Stimulated activated memory B cell treated with anti-CD40 and anti-IgM and Interleukin-4, amounts not matched to agents 10 μg/mL and 1 μg/mL and 100 μg/mL, for 72 hours (primary cell): ENCODE measurements around the gene PRICKLE1.

Experiments used
- ATAC-seq: fragments of 150-1000 bp; cut with Tn5 transposase; 2 replicates; pipeline ENCODE4 v1.10.0; 2021
- H3K27ac Mint-ChIP-seq: one replicate; pipeline ENCODE4 v1.8.0; 2022; ENCODE audit warnings: mild to moderate bottlenecking, mixed read lengths
- H3K27me3 Mint-ChIP-seq: one replicate; pipeline ENCODE4 v1.8.0; 2022; ENCODE audit warnings: mixed read lengths
- H3K36me3 Mint-ChIP-seq: one replicate; pipeline ENCODE4 v1.8.0; 2022; ENCODE audit warnings: mixed read lengths
- H3K4me1 Mint-ChIP-seq: one replicate; pipeline ENCODE4 v1.8.0; 2022; ENCODE audit warnings: mixed read lengths
- H3K4me3 Mint-ChIP-seq: one replicate; pipeline ENCODE4 v1.8.0; 2022; ENCODE audit warnings: mild to moderate bottlenecking, moderate library complexity, mixed read lengths
- H3K9me3 Mint-ChIP-seq: one replicate; pipeline ENCODE4 v1.8.0; 2022; ENCODE audit warnings: mixed read lengths

PRICKLE1 gene

DNA sequence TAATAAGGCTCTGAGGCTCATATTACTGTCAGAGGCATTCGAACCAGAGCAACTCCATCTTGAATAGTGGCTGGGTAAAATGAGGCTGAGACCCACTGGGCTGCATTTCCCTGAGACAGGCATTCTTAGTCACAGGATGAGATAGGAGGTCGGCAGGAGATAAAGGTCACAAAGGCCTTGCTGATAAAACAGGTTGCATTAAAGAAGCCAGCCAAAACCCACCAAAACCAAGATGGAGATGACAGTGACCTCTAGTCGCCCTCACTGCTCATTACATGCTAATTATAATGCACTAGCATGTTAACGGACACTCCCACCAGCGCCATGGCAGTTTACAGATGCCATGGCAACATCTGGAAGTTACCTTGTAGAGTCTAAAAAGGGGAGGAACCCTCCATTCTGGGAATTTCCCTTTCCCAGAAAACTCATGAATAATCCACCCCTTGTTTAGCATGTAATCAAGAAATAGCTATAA, 18.1 kb upstream of the PRICKLE1 start:
- Mint-ChIP-seq H3K36me3 (no peaks in the 10 kb centered on the region), H3K27me3 (no peaks in the 10 kb centered on the region), H3K9me3 (no peaks in the 10 kb centered on the region), H3K4me1 (no peaks in the 10 kb centered on the region), H3K27ac (no peak overlapping the region), H3K4me3 (no peak overlapping the region)
- no peak for ATAC-seq

- H3K4me1 Mint-ChIP-seq, result no peaks in the 10 kb centered on the region
- H3K27me3 Mint-ChIP-seq, result no peaks in the 10 kb centered on the region
- ATAC-seq, result no peak
- H3K36me3 Mint-ChIP-seq, result no peaks in the 10 kb centered on the region
- H3K4me3 Mint-ChIP-seq, result no peak overlapping the region
- no peak overlapping the region for H3K27ac Mint-ChIP-seq
- no peaks in the 10 kb centered on the region for H3K9me3 Mint-ChIP-seq
Measured at GRCh38 chr12:42606471-42606870, 16.9 kb upstream of the PRICKLE1 start.

DNA sequence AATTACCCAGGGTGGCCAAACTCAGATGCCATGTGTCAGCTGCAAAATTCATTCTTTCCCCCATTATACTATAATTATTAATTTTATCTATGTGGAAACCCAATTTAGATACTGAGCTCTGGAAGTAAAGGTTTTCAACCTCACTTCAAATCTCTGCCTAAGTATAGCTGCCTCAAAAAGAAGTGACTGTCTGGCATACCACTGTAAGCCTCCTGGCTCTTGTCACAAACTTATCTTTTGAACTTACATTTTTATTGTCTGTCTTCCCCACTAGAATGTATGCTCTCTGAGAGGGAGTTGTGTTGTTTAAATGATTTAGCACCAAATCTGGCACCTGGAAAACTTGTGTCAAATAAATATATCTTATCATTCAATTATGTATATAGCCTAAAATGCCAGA, 16.1 kb upstream of the PRICKLE1 start:
- H3K4me1 Mint-ChIP-seq, result no peaks in the 10 kb centered on the region
- ATAC-seq, result no peak
- no peaks in the 10 kb centered on the region for H3K36me3 Mint-ChIP-seq
- H3K9me3 Mint-ChIP-seq, result no peaks in the 10 kb centered on the region
- no peak overlapping the region for H3K4me3 Mint-ChIP-seq
- H3K27me3 Mint-ChIP-seq, result peaks cover 7% of the 10 kb centered on the region
- no peak overlapping the region for H3K27ac Mint-ChIP-seq

GRCh38 chr12:42603246-42603990, 13.9 kb upstream of the PRICKLE1 start:
- ATAC-seq, result peak; percentile 57
- H3K4me3 Mint-ChIP-seq, result no peak overlapping the region
- peaks cover 15% of the 10 kb centered on the region for H3K27me3 Mint-ChIP-seq
- no peaks in the 10 kb centered on the region for H3K4me1 Mint-ChIP-seq
- H3K27ac Mint-ChIP-seq, result no peak overlapping the region
- no peaks in the 10 kb centered on the region for H3K9me3 Mint-ChIP-seq
- H3K36me3 Mint-ChIP-seq, result no peaks in the 10 kb centered on the region

DNA sequence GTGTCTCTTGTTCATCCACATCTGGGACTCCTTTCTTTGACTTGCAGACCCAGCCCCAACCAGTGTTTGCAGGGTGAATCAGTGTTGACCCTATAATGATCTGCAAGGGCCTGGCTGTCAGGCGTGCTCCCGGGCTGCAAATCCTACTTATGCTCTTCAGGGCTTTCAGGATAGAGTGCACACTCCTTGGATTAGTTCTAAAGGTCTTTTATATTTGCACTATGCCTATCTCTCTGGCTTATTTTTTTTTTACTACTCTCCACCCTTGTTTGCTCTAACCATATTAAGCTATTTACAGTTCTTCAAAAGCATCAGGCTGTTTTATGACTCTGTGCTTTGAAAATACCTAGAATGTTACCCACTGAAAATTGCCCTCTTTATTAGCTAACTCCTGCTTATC, 4.3 kb upstream of the PRICKLE1 start:
- Mint-ChIP-seq H3K27me3 (peaks cover 38% of the 10 kb centered on the region), H3K27ac (no peak overlapping the region), H3K4me3 (no peak overlapping the region), H3K9me3 (no peaks in the 10 kb centered on the region), H3K36me3 (no peaks in the 10 kb centered on the region), H3K4me1 (peaks cover 11% of the 10 kb centered on the region)
- no peak for ATAC-seq

- H3K27me3 Mint-ChIP-seq, result peaks cover 58% of the 10 kb centered on the region
- H3K36me3 Mint-ChIP-seq, result no peaks in the 10 kb centered on the region
- H3K9me3 Mint-ChIP-seq, result no peaks in the 10 kb centered on the region
- no peak overlapping the region for H3K27ac Mint-ChIP-seq
- H3K4me1 Mint-ChIP-seq, result peaks cover 16% of the 10 kb centered on the region
- H3K4me3 Mint-ChIP-seq, result peak overlapping the region; percentile 81
- ATAC-seq, result peak; percentile 34
Measured at GRCh38 chr12:42590330-42590934, 886 bp upstream of the PRICKLE1 start.

DNA sequence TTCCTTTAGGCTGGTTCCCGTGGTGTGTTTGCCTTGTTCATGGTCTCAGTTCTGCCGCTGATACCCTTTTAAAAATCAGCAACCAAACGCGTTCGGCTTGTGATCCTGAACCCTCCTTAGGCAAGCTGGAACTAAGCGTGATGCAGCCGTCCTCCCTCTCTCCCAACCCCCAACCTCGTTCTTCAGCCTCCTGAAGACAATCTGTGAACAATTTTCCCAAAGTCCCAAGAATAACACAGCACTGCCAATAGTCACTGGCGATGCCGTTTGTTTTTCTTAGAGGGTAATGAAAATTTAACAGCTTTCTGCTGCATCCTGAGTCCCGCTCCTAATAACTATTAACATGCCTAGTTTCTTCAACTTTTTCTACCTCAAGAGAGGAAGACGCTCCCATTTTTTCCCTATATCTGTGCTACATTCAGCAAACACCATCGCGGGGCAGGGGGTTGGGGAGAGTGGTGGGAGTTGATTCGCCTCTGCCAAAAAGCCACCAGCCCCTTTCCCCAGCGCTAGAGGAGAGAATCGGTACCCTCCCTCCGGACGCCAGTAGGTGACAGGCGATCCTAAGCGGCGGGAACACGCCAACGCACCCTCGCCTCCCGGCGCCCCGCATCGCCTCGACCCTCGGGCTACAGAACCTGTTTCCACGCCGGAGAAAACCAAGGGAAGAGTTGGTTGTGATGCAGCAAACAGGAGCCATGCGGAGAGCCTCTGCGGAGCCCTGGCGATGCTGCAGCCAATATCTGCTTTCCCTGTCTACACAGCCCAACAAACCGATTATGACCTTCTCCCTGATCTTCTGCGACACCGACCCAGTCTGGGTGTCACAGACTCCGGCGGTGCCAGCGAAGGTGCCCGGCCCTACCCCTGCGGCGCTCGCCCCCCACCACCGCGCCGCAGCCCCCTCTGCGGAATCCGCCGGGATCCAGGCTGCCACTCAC, 752 bp downstream of the PRICKLE1 start:
- Mint-ChIP-seq H3K27ac (no peak overlapping the region), H3K4me3 (peak overlapping the region; percentile 72), H3K4me1 (peaks cover 16% of the 10 kb centered on the region), H3K9me3 (no peaks in the 10 kb centered on the region), H3K36me3 (no peaks in the 10 kb centered on the region), H3K27me3 (peaks cover 43% of the 10 kb centered on the region)
- ATAC-seq, result peak; percentile 26

DNA sequence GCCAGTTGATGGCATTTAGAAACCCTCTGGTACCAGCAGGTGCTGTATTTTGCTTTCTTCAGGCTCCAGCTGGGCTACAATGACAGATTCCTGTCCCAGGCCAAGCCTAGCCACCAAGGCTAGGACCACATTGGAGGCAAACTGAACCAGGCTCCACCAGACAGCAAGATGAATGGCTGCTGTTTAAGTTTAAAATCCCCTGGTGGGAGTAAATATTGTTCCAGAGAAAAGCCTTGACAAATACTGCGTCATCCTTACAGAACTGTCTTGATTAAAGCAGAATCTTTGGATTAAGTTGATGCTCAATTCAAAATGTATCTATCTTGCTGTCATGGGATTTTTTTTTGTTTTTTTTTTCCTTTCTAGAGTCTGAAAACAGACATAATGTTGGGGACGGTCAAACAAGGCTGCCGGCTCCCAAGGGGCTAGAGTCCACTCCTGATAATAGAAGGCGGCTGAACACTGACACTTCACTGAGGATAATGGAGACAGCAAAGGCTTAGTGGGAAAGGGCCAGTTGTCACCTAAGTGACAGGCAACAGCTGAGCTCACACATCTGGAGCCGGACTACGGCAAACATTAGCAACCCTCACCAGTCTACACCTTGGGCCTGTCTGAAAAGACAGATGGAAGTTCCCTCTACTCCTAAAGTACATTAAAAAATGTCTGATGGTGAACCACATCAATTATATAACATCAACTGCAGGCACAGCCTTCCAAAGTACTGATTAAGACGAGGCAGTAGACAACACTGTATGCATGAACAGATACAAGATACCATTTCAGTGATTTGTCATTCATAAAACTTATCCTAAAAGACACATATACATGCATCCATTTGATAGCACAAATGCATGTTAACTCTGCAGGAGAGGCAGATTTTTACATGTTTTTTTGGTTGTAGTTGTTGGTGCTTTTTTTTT, 1.7 kb downstream of the PRICKLE1 start:
- Mint-ChIP-seq H3K27me3 (peaks cover 42% of the 10 kb centered on the region), H3K4me1 (peaks cover 16% of the 10 kb centered on the region), H3K27ac (no peak overlapping the region), H3K9me3 (no peaks in the 10 kb centered on the region), H3K36me3 (no peaks in the 10 kb centered on the region), H3K4me3 (peak overlapping the region; percentile 72)
- no peak for ATAC-seq

DNA sequence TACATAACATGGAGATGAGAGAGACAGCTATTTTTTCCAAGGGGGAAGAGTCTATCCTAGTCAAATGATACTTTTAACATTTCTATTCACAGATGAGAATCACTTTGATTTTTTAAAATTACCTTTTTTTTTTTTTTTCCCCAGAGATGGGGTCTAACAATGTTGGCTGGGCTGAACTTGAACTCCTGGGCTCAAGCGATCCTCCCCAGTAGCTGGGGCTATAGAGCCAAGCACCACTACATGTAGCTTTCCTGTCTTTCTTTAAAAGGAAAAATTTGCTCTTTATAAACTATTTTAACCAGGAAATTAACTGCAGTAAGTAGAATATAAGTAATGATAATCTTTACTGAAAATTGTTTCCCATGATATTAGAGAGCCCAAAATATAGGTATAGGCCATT, 3.3 kb downstream of the PRICKLE1 start:
- Mint-ChIP-seq H3K36me3 (no peaks in the 10 kb centered on the region), H3K27me3 (peaks cover 42% of the 10 kb centered on the region), H3K4me3 (no peak overlapping the region), H3K9me3 (no peaks in the 10 kb centered on the region), H3K4me1 (peaks cover 16% of the 10 kb centered on the region), H3K27ac (no peak overlapping the region)
- no peak for ATAC-seq

GRCh38 chr12:42585841-42586216, 3.7 kb downstream of the PRICKLE1 start:
- ATAC-seq, result no peak
- no peak overlapping the region for H3K4me3 Mint-ChIP-seq
- H3K27ac Mint-ChIP-seq, result no peak overlapping the region
- H3K27me3 Mint-ChIP-seq, result peaks cover 41% of the 10 kb centered on the region
- H3K4me1 Mint-ChIP-seq, result peaks cover 16% of the 10 kb centered on the region
- H3K36me3 Mint-ChIP-seq, result no peaks in the 10 kb centered on the region
- H3K9me3 Mint-ChIP-seq, result no peaks in the 10 kb centered on the region

GRCh38 chr12:42585154-42585840, 4.2 kb downstream of the PRICKLE1 start:
- peaks cover 10% of the 10 kb centered on the region for H3K4me1 Mint-ChIP-seq
- H3K36me3 Mint-ChIP-seq, result no peaks in the 10 kb centered on the region
- no peaks in the 10 kb centered on the region for H3K9me3 Mint-ChIP-seq
- H3K27ac Mint-ChIP-seq, result no peak overlapping the region
- ATAC-seq, result no peak
- H3K27me3 Mint-ChIP-seq, result peaks cover 35% of the 10 kb centered on the region
- no peak overlapping the region for H3K4me3 Mint-ChIP-seq

GRCh38 chr12:42584651-42585111, 4.9 kb downstream of the PRICKLE1 start:
- no peak overlapping the region for H3K4me3 Mint-ChIP-seq
- no peaks in the 10 kb centered on the region for H3K36me3 Mint-ChIP-seq
- no peak for ATAC-seq
- H3K9me3 Mint-ChIP-seq, result no peaks in the 10 kb centered on the region
- peaks cover 33% of the 10 kb centered on the region for H3K27me3 Mint-ChIP-seq
- no peak overlapping the region for H3K27ac Mint-ChIP-seq
- peaks cover 8% of the 10 kb centered on the region for H3K4me1 Mint-ChIP-seq

DNA sequence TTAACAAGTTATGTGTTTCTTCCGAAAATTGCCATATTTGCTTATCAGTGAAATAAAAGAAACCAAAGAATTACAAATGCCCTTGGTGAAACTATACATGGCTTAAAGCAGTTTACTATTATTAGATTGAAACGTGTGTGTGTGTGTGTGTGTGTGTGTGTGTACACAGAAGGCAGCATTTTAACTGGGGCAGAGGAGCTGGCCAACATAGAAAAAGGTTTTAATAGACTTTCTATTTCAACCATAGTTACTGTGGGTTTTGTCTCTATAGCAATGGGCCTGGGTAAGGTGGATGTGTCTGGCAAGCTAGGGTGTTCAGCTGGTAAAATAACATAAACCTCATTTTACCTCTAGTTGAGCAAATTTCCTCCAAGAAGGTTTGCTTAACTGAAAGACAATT, 6.5 kb downstream of the PRICKLE1 start:
- H3K4me1 Mint-ChIP-seq, result no peaks in the 10 kb centered on the region
- H3K36me3 Mint-ChIP-seq, result no peaks in the 10 kb centered on the region
- H3K9me3 Mint-ChIP-seq, result no peaks in the 10 kb centered on the region
- H3K4me3 Mint-ChIP-seq, result no peak overlapping the region
- no peak for ATAC-seq
- peaks cover 21% of the 10 kb centered on the region for H3K27me3 Mint-ChIP-seq
- no peak overlapping the region for H3K27ac Mint-ChIP-seq

GRCh38 chr12:42582498-42582897, 7.0 kb downstream of the PRICKLE1 start:
- ATAC-seq, result no peak
- H3K4me1 Mint-ChIP-seq, result no peaks in the 10 kb centered on the region
- no peak overlapping the region for H3K27ac Mint-ChIP-seq
- H3K4me3 Mint-ChIP-seq, result no peak overlapping the region
- H3K36me3 Mint-ChIP-seq, result no peaks in the 10 kb centered on the region
- H3K27me3 Mint-ChIP-seq, result peaks cover 15% of the 10 kb centered on the region
- H3K9me3 Mint-ChIP-seq, result no peaks in the 10 kb centered on the region
